Measurements from ENCODE around the gene CENPP. TPM values are rescaled to one million over a fixed set of nuclear protein-coding genes. Genes with fewer than 3 reads are reported as not detected.

CENPP gene
- total RNA-seq, 4 donors from 2014 or later, result 14.1 to 39.5 (median 19.2) TPM

- Histone ChIP-seq H3K9me3 (no peaks in the 10 kb centered on the region), H3K27me3 (no peaks in the 10 kb centered on the region), H3K36me3 (no peaks in the 10 kb centered on the region), H3K4me1 (peaks cover 16% of the 10 kb centered on the region), H3K4me3 (no peak overlapping the region), H3K27ac (no peak overlapping the region)
- 87% methylated on average over 3 of the region's 3 CpGs for WGBS
- no peak for DNase-seq (ENCODE audit: low spot score in 2 of 2)
- no peak for TF ChIP-seq EP300 (IDR thresholded peaks at IDR 0.05)
- TF ChIP-seq CTCF (IDR thresholded peaks at IDR 0.05), result no peak
- TF ChIP-seq POLR2A (IDR thresholded peaks at IDR 0.05), result no peak
- TF ChIP-seq POLR2AphosphoS5 (IDR thresholded peaks at IDR 0.05), result no peak
Observed at GRCh38 chr9:92486371-92486770, 160.6 kb downstream of the CENPP start.

GRCh38 chr9:92488681-92489550 is 163.2 kb downstream of the CENPP start:
- Histone ChIP-seq H3K36me3 (no peaks in the 10 kb centered on the region), H3K4me3 (no peak overlapping the region), H3K27ac (no peak overlapping the region), H3K4me1 (peaks cover 6% of the 10 kb centered on the region), H3K9me3 (no peaks in the 10 kb centered on the region), H3K27me3 (no peaks in the 10 kb centered on the region)
- no peak for DNase-seq (ENCODE audit: low spot score in 2 of 2)
- TF ChIP-seq POLR2AphosphoS5 (IDR thresholded peaks at IDR 0.05), result no peak
- TF ChIP-seq POLR2A (IDR thresholded peaks at IDR 0.05), result no peak
- no peak for TF ChIP-seq EP300 (IDR thresholded peaks at IDR 0.05)
- TF ChIP-seq CTCF (IDR thresholded peaks at IDR 0.05), result no peak
- WGBS, result 52% methylated on average over 4 of the region's 4 CpGs

GRCh38 chr9:92492781-92493401 is 167.1 kb downstream of the CENPP start:
- H3K27me3 ChIP-seq, result no peaks in the 10 kb centered on the region
- no peaks in the 10 kb centered on the region for H3K9me3 ChIP-seq
- WGBS, result 82% methylated on average over 3 of the region's 3 CpGs
- no peak for TF ChIP-seq POLR2AphosphoS5 (IDR thresholded peaks at IDR 0.05)
- no peak for TF ChIP-seq EP300 (IDR thresholded peaks at IDR 0.05)
- no peak for TF ChIP-seq CTCF (IDR thresholded peaks at IDR 0.05)
- TF ChIP-seq POLR2A (IDR thresholded peaks at IDR 0.05), result no peak
- H3K4me3 ChIP-seq, result no peak overlapping the region
- H3K4me1 ChIP-seq, result peaks cover 6% of the 10 kb centered on the region
- DNase-seq (ENCODE audit: low spot score in 2 of 2), result no peak
- no peaks in the 10 kb centered on the region for H3K36me3 ChIP-seq
- H3K27ac ChIP-seq, result no peak overlapping the region

GRCh38 chr9:92493749-92494387 is 168.1 kb downstream of the CENPP start:
- 81% methylated on average over 9 of the region's 9 CpGs for WGBS
- H3K9me3 ChIP-seq, result no peaks in the 10 kb centered on the region
- DNase-seq (ENCODE audit: low spot score in 2 of 2), result no peak
- no peak overlapping the region for H3K27ac ChIP-seq
- H3K27me3 ChIP-seq, result no peaks in the 10 kb centered on the region
- no peak overlapping the region for H3K4me3 ChIP-seq
- TF ChIP-seq CTCF (IDR thresholded peaks at IDR 0.05) (no peak), POLR2A (IDR thresholded peaks at IDR 0.05) (no peak), EP300 (IDR thresholded peaks at IDR 0.05) (no peak), POLR2AphosphoS5 (IDR thresholded peaks at IDR 0.05) (no peak)
- H3K36me3 ChIP-seq, result no peaks in the 10 kb centered on the region
- H3K4me1 ChIP-seq, result peaks cover 6% of the 10 kb centered on the region

- no peak overlapping the region for H3K4me3 ChIP-seq
- no peak overlapping the region for H3K27ac ChIP-seq
- no peaks in the 10 kb centered on the region for H3K27me3 ChIP-seq
- no peaks in the 10 kb centered on the region for H3K9me3 ChIP-seq
- H3K36me3 ChIP-seq, result no peaks in the 10 kb centered on the region
- no peak for DNase-seq (ENCODE audit: low spot score in 2 of 2)
- TF ChIP-seq EP300 (IDR thresholded peaks at IDR 0.05) (no peak), POLR2AphosphoS5 (IDR thresholded peaks at IDR 0.05) (no peak)
- 92% methylated on average over 2 of the region's 2 CpGs for WGBS
- H3K4me1 ChIP-seq, result peaks cover 3% of the 10 kb centered on the region
Observed at GRCh38 chr9:92494856-92495255, 169.1 kb downstream of the CENPP start.

Data from suprapubic skin (tissue), 4 donors.